MG63 (cell line): ENCODE measurements around the gene FRMD3. TPM values are rescaled to one million over a fixed set of nuclear protein-coding genes. Genes with fewer than 3 reads are reported as not detected.

Experiments
- total RNA-seq: library from RNA; depleted of rRNA; stranded (reverse); fragments of >200 nt; shearing (Covaris generic); gene quantifications from 2 replicates; pipeline ENCODE4 v1.2.3, GENCODE V29; 2014; ENCODE audit warnings: low replicate concordance; rRNA removed

The FRMD3 gene
- total RNA-seq, 1 experiment from 2014 or later, result 1.1 TPM

Other genes with a start within 250 kb of the FRMD3 start
- 1.2 and 4.6 TPM in 2 replicates for gene IDNK, start 84.7 kb upstream of the FRMD3 start, total RNA-seq
- gene UBQLN1, start 169.6 kb upstream of the FRMD3 start, total RNA-seq, result 77.3 and 105 TPM in 2 replicates